ENCODE measurements around the gene ZRANB2. TPM values are rescaled to one million over a fixed set of nuclear protein-coding genes. Genes with fewer than 3 reads are reported as not detected.

ZRANB2 gene
- total RNA-seq, 1 donor from 2014 or later, result 39.7 TPM

DNA sequence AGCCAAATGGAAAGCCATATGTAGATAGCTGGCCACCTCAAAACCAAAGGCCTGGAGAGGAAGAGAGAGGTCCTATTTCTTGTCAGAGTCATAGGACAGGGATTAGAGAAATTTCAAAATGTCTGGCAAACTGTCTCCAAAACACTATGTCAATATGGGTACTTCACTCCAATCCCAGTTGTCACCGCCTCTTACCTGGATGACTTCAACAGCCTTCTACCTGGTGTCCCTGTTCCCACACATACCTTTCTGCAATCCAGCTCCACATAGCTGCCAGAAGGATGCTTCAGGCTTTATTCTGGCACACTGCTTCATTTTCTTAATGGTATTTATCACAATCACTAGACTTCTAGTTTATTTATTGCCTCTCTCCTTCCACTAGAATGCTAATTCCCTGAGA is 47.7 kb downstream of the ZRANB2 start:
- Histone ChIP-seq H3K36me3 (ENCODE audit: control insufficient read depth in 3 of 3, insufficient read depth in 3 of 3, low read length in 3 of 3) (no peaks in the 10 kb centered on the region), H3K27ac (ENCODE audit: low read depth, low read length) (no peak overlapping the region), H3K9me3 (ENCODE audit: control insufficient read depth in 3 of 3, low read length in 3 of 3) (no peaks in the 10 kb centered on the region), H3K9ac (ENCODE audit: low read depth in 1 of 3, low read length in 3 of 3) (no peak overlapping the region), H3K4me3 (ENCODE audit: low read length in 3 of 3) (no peak overlapping the region), H3K27me3 (ENCODE audit: control insufficient read depth in 3 of 3, insufficient read depth in 3 of 3, low read length in 3 of 3) (peaks cover 0 to 3% (median under 1%) of the 10 kb centered on the region in 3 donors), H3K4me1 (ENCODE audit: control insufficient read depth in 3 of 3, insufficient read depth in 3 of 3, low read length in 3 of 3) (no peaks in the 10 kb centered on the region)

DNA sequence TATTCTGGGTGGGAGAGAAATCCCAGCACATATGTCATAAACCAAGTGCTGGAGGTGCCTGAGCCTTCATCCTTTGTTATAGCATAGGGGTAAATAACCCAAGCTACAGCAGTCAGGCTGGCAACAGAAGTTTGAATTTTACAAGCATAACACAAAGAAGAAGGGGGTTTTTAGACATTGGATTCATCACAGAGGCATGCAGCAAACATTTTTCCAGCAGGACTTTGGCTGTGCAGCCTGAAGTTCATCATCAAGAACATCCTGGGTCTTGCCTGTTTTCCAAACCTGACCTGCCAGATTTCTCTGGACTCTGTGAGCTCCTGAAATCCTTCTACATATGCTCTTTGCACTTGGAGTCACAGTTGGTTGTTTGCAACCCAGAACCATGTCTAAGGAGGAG is 49.4 kb downstream of the ZRANB2 start:
- Histone ChIP-seq H3K4me3 (ENCODE audit: low read length in 3 of 3) (no peak overlapping the region), H3K27ac (ENCODE audit: low read depth, low read length) (no peak overlapping the region), H3K9me3 (ENCODE audit: control insufficient read depth in 3 of 3, low read length in 3 of 3) (no peaks in the 10 kb centered on the region), H3K4me1 (ENCODE audit: control insufficient read depth in 3 of 3, insufficient read depth in 3 of 3, low read length in 3 of 3) (no peaks in the 10 kb centered on the region), H3K36me3 (ENCODE audit: control insufficient read depth in 3 of 3, insufficient read depth in 3 of 3, low read length in 3 of 3) (no peaks in the 10 kb centered on the region), H3K27me3 (ENCODE audit: control insufficient read depth in 3 of 3, insufficient read depth in 3 of 3, low read length in 3 of 3) (peaks cover 0 to 3% (median 0%) of the 10 kb centered on the region in 3 donors), H3K9ac (ENCODE audit: low read depth in 1 of 3, low read length in 3 of 3) (no peak overlapping the region)

DNA sequence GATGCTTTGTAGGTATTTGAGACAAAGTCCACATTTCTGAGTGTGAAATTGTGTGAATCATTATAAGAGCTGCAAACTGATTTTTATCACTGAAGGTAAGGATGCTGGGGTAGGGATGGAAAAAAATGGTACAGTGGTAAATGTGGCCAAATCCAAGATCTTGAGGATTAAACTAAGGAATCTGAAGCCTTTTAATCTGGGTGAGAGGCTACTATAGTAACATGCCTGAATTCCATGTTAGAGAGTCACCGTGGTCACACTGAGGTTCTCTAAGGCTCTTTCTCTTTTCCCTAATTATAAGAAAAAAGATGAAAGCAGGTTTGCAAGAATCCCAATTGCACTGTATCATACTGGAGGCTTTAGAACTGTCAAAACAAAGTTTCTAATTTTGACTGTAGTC is 50.8 kb downstream of the ZRANB2 start:
- Histone ChIP-seq H3K9ac (ENCODE audit: low read depth in 1 of 3, low read length in 3 of 3) (no peak overlapping the region), H3K27ac (ENCODE audit: low read depth, low read length) (no peak overlapping the region), H3K4me3 (ENCODE audit: low read length in 3 of 3) (no peak overlapping the region), H3K27me3 (ENCODE audit: control insufficient read depth in 3 of 3, insufficient read depth in 3 of 3, low read length in 3 of 3) (peaks cover 0 to 3% (median 0%) of the 10 kb centered on the region in 3 donors), H3K9me3 (ENCODE audit: control insufficient read depth in 3 of 3, low read length in 3 of 3) (no peaks in the 10 kb centered on the region), H3K36me3 (ENCODE audit: control insufficient read depth in 3 of 3, insufficient read depth in 3 of 3, low read length in 3 of 3) (no peaks in the 10 kb centered on the region), H3K4me1 (ENCODE audit: control insufficient read depth in 3 of 3, insufficient read depth in 3 of 3, low read length in 3 of 3) (no peaks in the 10 kb centered on the region)

DNA sequence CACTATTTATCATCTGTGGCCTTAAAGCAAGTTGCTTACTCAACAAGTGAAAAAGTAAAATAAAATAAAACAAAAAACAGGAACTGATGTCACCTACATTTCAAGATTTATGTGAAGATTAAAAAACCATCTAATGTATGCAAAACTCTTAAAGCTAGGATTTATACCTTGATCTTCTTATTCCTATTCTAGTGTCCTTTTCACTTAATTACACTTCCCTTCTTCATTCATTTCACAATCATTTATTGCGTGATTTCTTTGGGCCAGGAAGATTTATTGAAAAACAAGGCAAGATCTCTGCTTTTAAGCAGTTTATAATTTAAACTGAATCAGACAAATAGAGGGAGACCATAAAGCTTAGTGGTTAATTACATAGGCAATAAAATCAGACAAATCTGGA is 51.9 kb downstream of the ZRANB2 start:
- Histone ChIP-seq H3K27ac (ENCODE audit: low read depth, low read length) (no peak overlapping the region), H3K4me1 (ENCODE audit: control insufficient read depth in 3 of 3, insufficient read depth in 3 of 3, low read length in 3 of 3) (no peaks in the 10 kb centered on the region), H3K36me3 (ENCODE audit: control insufficient read depth in 3 of 3, insufficient read depth in 3 of 3, low read length in 3 of 3) (no peaks in the 10 kb centered on the region), H3K9me3 (ENCODE audit: control insufficient read depth in 3 of 3, low read length in 3 of 3) (no peaks in the 10 kb centered on the region), H3K4me3 (ENCODE audit: low read length in 3 of 3) (no peak overlapping the region), H3K27me3 (ENCODE audit: control insufficient read depth in 3 of 3, insufficient read depth in 3 of 3, low read length in 3 of 3) (peaks cover 0 to 3% (median 0%) of the 10 kb centered on the region in 3 donors), H3K9ac (ENCODE audit: low read depth in 1 of 3, low read length in 3 of 3) (no peak overlapping the region)

DNA sequence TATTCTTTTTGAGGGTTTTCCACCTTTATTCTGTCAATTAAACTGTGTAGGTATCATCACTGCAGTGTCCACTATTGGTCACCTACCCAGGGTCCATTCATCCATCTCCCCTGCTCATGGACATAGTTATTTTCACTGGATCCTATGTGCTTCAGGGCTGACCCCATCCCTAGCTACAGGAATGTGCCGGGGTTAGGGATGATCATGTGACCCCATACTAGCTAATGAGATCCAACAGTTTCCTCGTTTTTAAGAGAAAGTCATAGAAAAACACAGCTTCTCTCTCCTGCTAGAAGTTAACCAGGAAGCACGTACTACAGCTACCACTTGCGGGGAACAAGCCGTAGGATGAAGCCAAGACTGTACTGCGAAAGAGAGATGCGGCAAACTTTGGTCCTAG is 52.8 kb downstream of the ZRANB2 start:
- no peaks in the 10 kb centered on the region for H3K36me3 ChIP-seq (ENCODE audit: control insufficient read depth in 3 of 3, insufficient read depth in 3 of 3, low read length in 3 of 3)

DNA sequence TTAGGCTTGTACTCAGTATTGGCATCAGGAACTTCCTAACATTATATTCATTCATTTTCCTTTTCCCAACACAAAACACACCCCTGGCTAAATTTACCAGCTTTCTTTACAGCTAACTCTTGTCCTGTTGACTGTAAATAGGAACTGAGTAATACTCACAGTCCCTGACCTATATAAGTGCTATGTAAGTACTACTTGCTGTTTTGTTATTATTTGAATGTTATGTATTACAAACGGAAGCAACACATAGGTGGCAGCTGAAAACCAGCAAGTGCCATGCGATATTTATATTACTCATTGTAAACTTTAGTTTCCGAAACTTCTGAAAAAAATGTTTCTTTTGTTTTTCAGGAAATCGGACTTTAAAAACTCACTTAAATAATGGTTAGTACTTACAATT is 54.7 kb downstream of the ZRANB2 start:
- H3K27ac ChIP-seq (ENCODE audit: low read depth, low read length), result no peak overlapping the region
- H3K9ac ChIP-seq (ENCODE audit: low read depth in 1 of 3, low read length in 3 of 3), result no peak overlapping the region
- no peaks in the 10 kb centered on the region for H3K9me3 ChIP-seq (ENCODE audit: control insufficient read depth in 3 of 3, low read length in 3 of 3)
- no peaks in the 10 kb centered on the region for H3K4me1 ChIP-seq (ENCODE audit: control insufficient read depth in 3 of 3, insufficient read depth in 3 of 3, low read length in 3 of 3)
- H3K36me3 ChIP-seq (ENCODE audit: control insufficient read depth in 3 of 3, insufficient read depth in 3 of 3, low read length in 3 of 3), result no peaks in the 10 kb centered on the region
- H3K27me3 ChIP-seq (ENCODE audit: control insufficient read depth in 3 of 3, insufficient read depth in 3 of 3, low read length in 3 of 3), result peaks cover 0 to 3% (median 0%) of the 10 kb centered on the region in 3 donors
- no peak overlapping the region for H3K4me3 ChIP-seq (ENCODE audit: low read length in 3 of 3)

More for the DNA sequence above, 52.8 kb downstream of the ZRANB2 start:
- no peak overlapping the region for H3K27ac ChIP-seq (ENCODE audit: low read depth, low read length)
- H3K4me3 ChIP-seq (ENCODE audit: low read length in 3 of 3), result no peak overlapping the region
- H3K9me3 ChIP-seq (ENCODE audit: control insufficient read depth in 3 of 3, low read length in 3 of 3), result no peaks in the 10 kb centered on the region
- H3K9ac ChIP-seq (ENCODE audit: low read depth in 1 of 3, low read length in 3 of 3), result no peak overlapping the region
- H3K27me3 ChIP-seq (ENCODE audit: control insufficient read depth in 3 of 3, insufficient read depth in 3 of 3, low read length in 3 of 3), result peaks cover 0 to 3% (median 0%) of the 10 kb centered on the region in 3 donors
- no peaks in the 10 kb centered on the region for H3K4me1 ChIP-seq (ENCODE audit: control insufficient read depth in 3 of 3, insufficient read depth in 3 of 3, low read length in 3 of 3)

DNA sequence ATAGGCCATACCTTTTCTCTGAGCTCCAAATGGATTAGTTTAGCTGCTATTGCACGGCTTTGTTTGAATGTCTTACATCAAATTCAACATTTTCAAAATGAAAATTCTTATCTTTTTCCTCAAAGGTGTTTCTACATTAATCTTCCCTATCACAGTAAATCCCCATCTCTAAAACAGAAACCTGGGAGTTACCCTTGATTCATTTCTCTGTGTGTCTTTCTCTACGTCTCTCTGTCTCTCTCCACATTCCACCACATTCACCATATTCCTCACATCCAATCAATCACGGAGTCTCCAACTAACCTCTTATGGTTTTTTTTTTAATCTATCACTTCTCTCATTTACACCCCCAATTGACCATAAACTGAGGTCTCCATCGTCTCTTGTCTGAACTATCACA is 57.3 kb downstream of the ZRANB2 start:
- Histone ChIP-seq H3K36me3 (ENCODE audit: control insufficient read depth in 3 of 3, insufficient read depth in 3 of 3, low read length in 3 of 3) (no peaks in the 10 kb centered on the region), H3K4me3 (ENCODE audit: low read length in 3 of 3) (no peak overlapping the region), H3K4me1 (ENCODE audit: control insufficient read depth in 3 of 3, insufficient read depth in 3 of 3, low read length in 3 of 3) (no peaks in the 10 kb centered on the region)

DNA sequence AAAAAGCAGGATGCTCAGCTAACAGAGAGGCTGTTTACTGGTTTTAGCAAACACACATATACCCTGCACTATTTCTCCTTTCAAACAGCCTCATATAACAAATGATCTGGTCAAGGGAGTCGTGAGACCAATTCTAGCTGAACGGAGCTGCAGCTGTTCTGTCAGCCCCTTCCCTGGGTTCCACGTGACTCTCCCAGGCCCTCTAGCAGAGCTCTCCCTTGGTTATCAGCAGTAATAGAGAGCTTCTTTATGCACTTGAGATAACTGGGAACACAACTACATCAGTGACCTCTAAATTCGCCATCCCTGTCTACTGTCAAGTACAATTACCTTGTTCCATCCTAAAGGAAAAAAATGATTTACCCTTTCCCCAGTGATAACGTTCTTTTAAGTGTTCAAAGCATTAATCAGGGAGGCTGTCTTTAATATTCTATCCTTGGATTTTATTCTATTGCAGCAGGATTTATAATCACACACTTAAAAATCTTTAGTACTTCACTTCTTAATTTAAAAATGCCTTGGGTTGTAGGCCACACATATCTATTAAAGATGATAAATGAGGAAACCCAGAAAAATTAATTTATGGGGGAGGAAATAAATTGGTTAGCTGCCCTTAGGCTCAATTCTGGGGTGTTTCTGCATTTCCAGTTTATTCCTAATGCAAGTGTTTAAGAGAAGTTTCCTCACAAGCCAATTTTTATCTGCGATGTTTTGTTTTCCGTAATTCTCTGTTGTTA is 61.4 kb downstream of the ZRANB2 start:
- Histone ChIP-seq H3K9ac (ENCODE audit: low read depth in 1 of 3, low read length in 3 of 3) (no peak overlapping the region), H3K4me1 (ENCODE audit: control insufficient read depth in 3 of 3, insufficient read depth in 3 of 3, low read length in 3 of 3) (no peaks in the 10 kb centered on the region), H3K36me3 (ENCODE audit: control insufficient read depth in 3 of 3, insufficient read depth in 3 of 3, low read length in 3 of 3) (no peaks in the 10 kb centered on the region), H3K27me3 (ENCODE audit: control insufficient read depth in 3 of 3, insufficient read depth in 3 of 3, low read length in 3 of 3) (no peaks in the 10 kb centered on the region), H3K9me3 (ENCODE audit: control insufficient read depth in 3 of 3, low read length in 3 of 3) (no peaks in the 10 kb centered on the region), H3K4me3 (ENCODE audit: low read length in 3 of 3) (no peak overlapping the region), H3K27ac (ENCODE audit: low read depth, low read length) (no peak overlapping the region)

More for the DNA sequence above, 57.3 kb downstream of the ZRANB2 start:
- Histone ChIP-seq H3K27ac (ENCODE audit: low read depth, low read length) (no peak overlapping the region), H3K9ac (ENCODE audit: low read depth in 1 of 3, low read length in 3 of 3) (no peak overlapping the region), H3K9me3 (ENCODE audit: control insufficient read depth in 3 of 3, low read length in 3 of 3) (no peaks in the 10 kb centered on the region), H3K27me3 (ENCODE audit: control insufficient read depth in 3 of 3, insufficient read depth in 3 of 3, low read length in 3 of 3) (peaks cover 0 to 3% (median 0%) of the 10 kb centered on the region in 3 donors)

DNA sequence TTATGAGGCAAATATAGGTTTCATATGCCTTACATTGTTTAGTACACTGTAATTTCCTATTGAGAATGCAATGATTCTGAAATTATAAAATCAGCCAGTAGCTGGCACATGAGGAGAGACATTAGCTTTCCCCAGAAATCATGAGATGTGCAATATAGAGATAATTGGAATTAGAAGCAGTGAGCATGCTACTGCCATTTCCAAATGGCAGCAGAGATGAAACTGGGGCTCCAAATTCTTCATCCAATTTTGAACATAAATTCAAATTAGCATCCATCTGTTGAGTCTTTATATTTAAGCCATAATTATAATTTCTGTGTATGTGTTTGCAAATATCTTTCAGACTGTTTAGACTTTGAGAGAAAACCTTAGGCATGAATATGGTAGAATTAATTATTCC is 62.0 kb downstream of the ZRANB2 start:
- no peaks in the 10 kb centered on the region for H3K9me3 ChIP-seq (ENCODE audit: control insufficient read depth in 3 of 3, low read length in 3 of 3)
- H3K4me3 ChIP-seq (ENCODE audit: low read length in 3 of 3), result no peak overlapping the region
- H3K36me3 ChIP-seq (ENCODE audit: control insufficient read depth in 3 of 3, insufficient read depth in 3 of 3, low read length in 3 of 3), result no peaks in the 10 kb centered on the region
- no peaks in the 10 kb centered on the region for H3K27me3 ChIP-seq (ENCODE audit: control insufficient read depth in 3 of 3, insufficient read depth in 3 of 3, low read length in 3 of 3)
- no peak overlapping the region for H3K9ac ChIP-seq (ENCODE audit: low read depth in 1 of 3, low read length in 3 of 3)
- H3K4me1 ChIP-seq (ENCODE audit: control insufficient read depth in 3 of 3, insufficient read depth in 3 of 3, low read length in 3 of 3), result no peaks in the 10 kb centered on the region
- no peak overlapping the region for H3K27ac ChIP-seq (ENCODE audit: low read depth, low read length)

DNA sequence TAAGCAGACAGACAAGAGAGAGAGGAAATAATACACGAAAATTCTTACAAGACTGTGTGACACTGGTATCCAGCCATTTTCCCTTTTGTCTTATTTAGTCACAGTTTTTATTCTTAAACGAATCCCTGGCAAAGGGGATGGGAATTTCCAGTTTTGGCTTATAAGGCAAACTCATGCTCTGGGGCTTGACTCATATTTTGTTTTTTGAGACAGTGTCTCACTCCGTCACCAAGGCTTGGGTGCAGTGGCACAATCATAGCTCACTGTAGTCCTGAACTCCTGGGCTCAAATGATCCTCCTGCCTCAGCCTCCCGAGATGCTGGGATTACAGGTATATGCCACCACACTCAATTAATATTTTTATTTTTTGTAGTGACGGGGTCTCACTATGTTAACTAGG is 65.1 kb downstream of the ZRANB2 start:
- no peaks in the 10 kb centered on the region for H3K4me1 ChIP-seq (ENCODE audit: control insufficient read depth in 3 of 3, insufficient read depth in 3 of 3, low read length in 3 of 3)
- H3K9ac ChIP-seq (ENCODE audit: low read depth in 1 of 3, low read length in 3 of 3), result no peak overlapping the region
- no peak overlapping the region for H3K4me3 ChIP-seq (ENCODE audit: low read length in 3 of 3)
- H3K27ac ChIP-seq (ENCODE audit: low read depth, low read length), result no peak overlapping the region
- H3K36me3 ChIP-seq (ENCODE audit: control insufficient read depth in 3 of 3, insufficient read depth in 3 of 3, low read length in 3 of 3), result no peaks in the 10 kb centered on the region
- H3K9me3 ChIP-seq (ENCODE audit: control insufficient read depth in 3 of 3, low read length in 3 of 3), result no peaks in the 10 kb centered on the region
- H3K27me3 ChIP-seq (ENCODE audit: control insufficient read depth in 3 of 3, insufficient read depth in 3 of 3, low read length in 3 of 3), result no peaks in the 10 kb centered on the region

All from skeletal muscle tissue (tissue), 4 donors.